ENCODE data around the gene TJP2. TPM values are rescaled to one million over a fixed set of nuclear protein-coding genes. Genes with fewer than 3 reads are reported as not detected.
"Not testable (repeated sequence)": the region's sequence is repeated elsewhere in the genome, so short reads cannot be mapped to it uniquely, and the experiment has no call there.

Gene TJP2
- total RNA-seq, 2 donors from 2014 or later = 46.2 to 51.6 TPM

DNA sequence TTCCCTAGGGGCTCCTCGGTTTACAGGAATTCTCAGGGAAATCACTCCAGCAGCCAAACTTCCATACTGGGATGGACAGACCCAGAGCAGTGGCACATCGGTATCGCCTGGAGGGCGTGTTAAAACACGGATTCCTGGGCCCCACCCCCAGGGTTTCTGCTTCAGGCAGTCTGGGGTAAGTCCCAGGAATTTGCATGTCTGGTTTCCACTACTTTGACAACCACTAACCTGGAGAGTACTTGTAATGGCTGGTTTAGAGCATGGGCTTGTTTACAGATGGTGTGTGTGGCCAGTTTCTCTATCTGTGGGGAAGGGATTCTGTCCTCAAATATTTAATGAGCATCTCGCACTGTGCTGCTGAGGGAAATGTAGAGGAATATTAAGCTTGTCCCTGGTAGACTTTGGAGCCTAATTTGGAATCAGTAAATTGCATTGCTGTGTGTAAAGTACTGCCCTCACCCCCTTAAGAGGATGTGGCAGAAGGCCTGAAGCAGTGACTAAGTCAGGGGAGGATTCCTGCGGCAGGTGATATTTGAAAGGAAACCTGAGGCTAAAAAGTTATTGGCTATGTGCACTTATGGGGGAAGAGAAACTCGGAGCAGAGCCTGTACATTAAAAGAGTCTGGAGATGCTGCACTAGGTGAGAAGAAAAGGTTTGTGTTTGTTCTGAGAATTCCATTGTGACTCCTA is 18.6 kb upstream of the TJP2 start:
- no peak for DNase-seq
- no peak for ATAC-seq
- intact Hi-C loops (cut with DNase I) = no loop called here

GRCh38 chr9:69157751-69158466 is 16.2 kb upstream of the TJP2 start:
- ATAC-seq (peak in 1 of 2 donors; percentile 33), DNase-seq (no peak)
- intact Hi-C loops (cut with DNase I) = no loop called here

DNA sequence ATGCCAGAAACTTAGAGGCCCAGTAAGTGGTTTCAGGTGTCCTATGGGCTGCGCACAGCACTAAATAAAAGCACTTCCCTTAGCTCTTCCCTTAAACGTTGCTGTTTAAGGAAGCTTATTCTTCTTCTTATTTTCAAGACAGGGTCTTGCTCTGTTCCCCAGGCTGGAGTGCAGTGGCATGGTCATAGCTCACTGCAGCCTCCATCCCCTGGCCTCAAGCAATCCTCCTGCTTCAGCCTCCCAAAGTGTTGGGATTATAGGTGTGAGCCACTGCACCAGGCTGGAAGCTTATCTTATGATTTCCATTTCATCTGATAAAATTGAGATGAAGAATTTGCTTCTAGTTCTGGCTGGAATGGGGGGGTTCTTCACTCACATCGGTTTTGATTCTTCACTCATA is 15.6 kb upstream of the TJP2 start:
- ATAC-seq (no peak), DNase-seq (no peak)
- intact Hi-C loops (cut with DNase I) = no loop called here

GRCh38 chr9:69164573-69164972 is 9.5 kb upstream of the TJP2 start:
- ATAC-seq, DNase-seq: not testable (repeated sequence)

DNA sequence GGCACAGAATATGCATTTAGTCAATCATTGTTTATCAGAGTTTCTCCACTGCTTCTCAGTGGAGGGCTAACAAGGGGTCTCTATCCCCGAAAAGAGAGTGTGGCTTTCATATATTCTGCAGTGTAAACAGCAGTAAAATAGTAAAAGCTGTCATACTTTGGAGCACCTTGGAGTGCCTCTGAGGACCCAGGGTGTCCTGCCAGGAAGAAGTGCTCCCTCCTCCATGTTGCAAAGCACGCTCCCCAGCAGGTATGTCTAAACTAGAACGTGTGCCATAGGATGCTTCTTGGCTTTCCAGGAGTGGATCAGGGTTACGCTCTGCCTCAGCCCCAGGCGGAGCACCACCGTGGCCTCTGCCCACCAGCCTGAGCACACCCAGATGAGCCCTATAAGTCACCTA is 8.5 kb upstream of the TJP2 start:
- DNase-seq (no peak), ATAC-seq (no peak)
- intact Hi-C loops (cut with DNase I) = no loop called here

More at GRCh38 chr9:69164573-69164972, 9.5 kb upstream of the TJP2 start:
- intact Hi-C loops (cut with DNase I) = not testable (repeated sequence)

DNA sequence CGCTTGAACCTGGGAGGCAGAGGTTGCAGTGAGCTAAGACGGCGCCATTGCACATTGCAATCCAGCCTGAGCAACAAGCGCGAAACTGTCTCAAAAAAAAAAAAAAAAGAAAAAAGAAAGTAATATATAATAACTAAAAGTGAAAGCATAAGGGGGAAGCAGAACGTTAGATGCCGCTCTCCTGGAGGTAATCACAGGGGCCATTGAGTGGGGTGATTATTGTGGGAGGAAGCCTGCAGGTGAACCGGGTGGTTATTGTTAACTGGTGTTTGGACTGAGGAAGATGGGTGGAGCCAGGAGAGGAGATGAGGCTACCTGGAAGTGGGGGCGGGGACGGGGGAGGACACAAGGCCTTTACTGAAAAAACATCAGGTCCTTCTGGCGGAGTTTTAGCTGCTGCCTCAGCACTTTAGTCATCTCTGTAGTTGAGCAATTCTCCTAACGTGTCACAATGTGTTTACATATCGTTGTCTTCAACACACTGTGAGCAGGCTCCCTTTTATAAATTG is 5.3 kb upstream of the TJP2 start:
- ATAC-seq (no peak), DNase-seq (no peak)
- intact Hi-C loops (cut with DNase I) = no loop called here

DNA sequence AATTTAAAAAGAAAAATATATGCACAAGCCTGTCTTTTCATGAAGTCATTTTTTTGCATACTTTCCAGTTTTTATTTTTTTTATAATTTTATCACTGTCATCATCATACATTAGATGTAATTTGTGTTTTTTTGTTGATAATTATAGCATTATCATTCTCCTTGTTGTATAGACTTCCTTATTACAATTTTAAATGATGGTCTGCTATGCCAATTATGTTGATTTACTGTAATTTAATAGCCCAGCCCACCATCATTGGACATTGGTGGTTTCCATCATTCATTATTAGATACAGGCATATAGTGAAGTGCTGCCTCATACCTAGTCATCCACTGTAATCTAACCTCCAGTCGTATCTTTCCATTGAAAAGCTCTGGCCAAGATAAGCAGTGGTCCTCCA is 3.8 kb upstream of the TJP2 start:
- DNase-seq (no peak), ATAC-seq (no peak)
- intact Hi-C loops (cut with DNase I) = no loop called here

DNA sequence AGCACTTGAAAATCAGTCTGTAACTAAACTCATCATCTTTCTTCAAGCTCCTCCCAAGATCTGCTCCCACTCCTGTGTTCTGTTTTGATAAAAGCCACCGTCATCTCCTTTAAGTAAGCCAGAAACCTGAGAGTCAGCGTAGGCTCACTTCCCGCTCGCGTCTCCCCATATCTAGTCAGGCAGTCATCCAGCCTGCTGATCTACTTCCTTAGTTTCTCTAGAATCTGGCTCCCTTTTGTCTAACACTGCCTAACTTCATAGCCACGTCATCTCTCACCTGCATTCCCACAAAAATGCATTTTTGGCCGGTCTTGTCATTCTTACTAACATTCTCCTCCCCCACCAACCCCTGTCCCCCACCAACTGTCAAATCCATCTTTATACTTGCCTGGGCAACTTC is 3.0 kb upstream of the TJP2 start:
- DNase-seq (peak; percentile 50), ATAC-seq (peak; percentile 10 to 42)
- intact Hi-C loops (cut with DNase I) = no loop called here

GRCh38 chr9:69171517-69171916 is 2.6 kb upstream of the TJP2 start:
- DNase-seq (no peak), ATAC-seq (no peak)
- intact Hi-C loops (cut with DNase I) = no loop called here

DNA sequence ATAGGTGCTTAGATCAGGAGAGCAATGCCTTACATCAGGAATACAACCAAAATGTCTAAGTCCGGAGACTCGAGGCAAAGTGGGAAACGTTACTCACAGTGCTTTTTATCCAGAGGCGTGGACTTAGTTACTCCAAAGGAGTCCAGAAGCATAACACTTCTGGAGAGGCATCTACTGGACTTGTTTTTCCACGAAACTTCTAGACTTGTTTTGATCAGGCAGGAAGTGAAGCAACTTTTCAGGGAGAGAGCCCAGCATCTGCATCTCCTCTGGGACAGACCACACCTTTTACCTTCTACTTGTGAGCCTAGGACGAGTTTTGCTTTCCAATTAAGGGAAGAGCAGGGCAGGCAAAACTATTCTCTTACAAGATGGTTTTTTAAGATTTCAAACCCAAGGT is 1.2 kb upstream of the TJP2 start:
- intact Hi-C loops (cut with DNase I) = no loop called here

DNA sequence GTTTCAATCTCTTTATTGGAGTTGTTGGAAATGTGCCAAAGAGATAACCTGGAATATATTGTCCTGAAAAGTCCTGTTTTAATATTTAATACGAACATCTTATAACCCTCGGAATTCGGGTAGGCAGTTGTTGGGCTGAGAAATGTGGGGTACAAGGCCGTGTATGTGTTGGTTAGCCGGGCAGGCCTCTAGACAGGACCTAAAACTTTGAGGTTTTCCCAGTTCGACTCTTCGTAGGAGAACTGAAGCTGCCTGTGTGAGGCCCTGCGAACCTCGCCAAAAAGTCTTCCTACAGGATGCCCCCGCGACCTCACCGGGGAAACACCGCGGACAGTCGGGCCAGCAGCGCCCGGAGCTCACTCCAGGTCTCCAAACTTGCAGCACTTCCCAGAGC is 583 bp upstream of the TJP2 start:
- no peak for ATAC-seq
- no peak for DNase-seq
- intact Hi-C loops (cut with DNase I) = no loop called here

More for the DNA sequence above, 1.2 kb upstream of the TJP2 start:
- DNase-seq (no peak), ATAC-seq (no peak)

GRCh38 chr9:69174616-69175463 is 763 bp downstream of the TJP2 start:
- peak; percentile 62 for DNase-seq
- intact Hi-C loops (cut with DNase I) = no loop called here

DNA sequence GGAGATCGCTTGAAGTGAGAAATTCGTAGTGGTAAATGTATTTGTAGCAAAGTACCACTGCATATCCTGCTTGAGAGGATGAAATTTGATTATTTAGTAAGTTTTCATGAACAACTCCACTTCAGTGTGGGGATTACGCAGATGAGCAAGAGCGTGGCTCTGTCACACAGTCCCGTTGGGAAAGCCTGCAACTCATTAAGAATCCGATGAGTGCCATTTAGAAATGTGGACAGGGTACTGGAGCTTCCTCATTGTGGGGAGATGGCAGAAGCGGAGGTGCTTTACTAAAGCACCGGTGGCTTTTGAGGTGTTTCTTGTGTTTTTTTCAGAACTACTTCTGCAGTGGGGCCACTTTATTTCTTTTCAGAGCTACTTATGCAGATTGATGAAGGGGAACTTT is 1.4 kb downstream of the TJP2 start:
- intact Hi-C loops (cut with DNase I) = no loop called here
- DNase-seq (no peak), ATAC-seq (no peak)

More at GRCh38 chr9:69174616-69175463, 763 bp downstream of the TJP2 start:
- ATAC-seq = peak; percentile 38 to 78

DNA sequence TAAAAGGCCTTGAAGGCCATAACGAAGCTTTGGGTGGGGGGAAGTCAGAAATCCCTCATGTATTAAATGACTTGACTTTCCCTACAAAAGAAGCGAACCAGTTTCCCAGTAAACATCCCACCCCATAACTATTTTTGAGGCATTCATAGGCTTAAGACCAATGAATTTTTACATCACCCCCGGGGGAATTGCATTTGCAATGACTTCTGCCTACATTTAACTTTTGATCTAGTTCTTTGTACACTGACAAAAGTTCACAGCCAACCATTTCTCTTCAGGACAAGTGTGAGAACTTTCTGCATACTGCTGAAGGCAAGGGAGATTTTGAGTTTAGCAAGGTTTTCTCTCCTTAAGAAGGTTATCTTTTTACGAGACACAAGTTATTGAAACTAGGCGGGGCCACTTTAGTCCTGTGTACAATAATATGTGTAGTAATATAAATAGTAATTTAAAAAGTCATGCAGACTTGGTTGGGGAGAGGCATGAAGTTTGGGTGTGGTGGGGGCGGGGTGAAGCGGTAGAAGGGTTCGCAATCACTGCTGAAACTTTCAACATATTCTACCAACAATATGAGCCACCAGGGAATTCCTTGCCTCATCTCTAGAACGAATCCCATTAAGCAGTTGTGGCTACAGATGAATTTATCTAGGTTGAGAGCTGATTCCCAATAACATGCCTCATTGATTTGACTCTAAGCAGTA is 2.5 kb downstream of the TJP2 start:
- ATAC-seq (no peak), DNase-seq (no peak)
- intact Hi-C loops (cut with DNase I) = no loop called here

GRCh38 chr9:69178583-69179011 is 4.5 kb downstream of the TJP2 start:
- intact Hi-C loops (cut with DNase I) = no loop called here
- DNase-seq (no peak), ATAC-seq (no peak)

GRCh38 chr9:69179037-69179436 is 5.0 kb downstream of the TJP2 start:
- intact Hi-C loops (cut with DNase I) = no loop called here
- ATAC-seq (no peak), DNase-seq (no peak)

DNA sequence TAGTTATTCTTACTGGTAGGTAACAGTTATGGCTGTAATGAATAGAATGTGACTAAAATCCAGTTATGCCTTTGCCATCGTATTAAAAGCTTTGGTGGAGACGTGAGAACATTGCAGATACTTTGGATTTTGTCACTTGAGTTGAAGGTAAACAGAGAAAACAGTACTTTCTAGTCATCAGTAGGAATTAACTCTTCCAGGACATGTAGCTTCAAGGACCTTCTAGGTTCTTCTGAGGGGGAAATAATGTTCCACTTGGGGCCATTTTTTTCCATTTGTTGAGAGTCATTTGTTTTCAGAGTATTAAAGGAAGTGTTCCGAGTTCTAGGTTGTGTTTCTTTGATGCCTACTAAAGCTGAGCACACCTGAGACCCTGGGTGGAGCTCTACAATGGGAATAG is 6.1 kb downstream of the TJP2 start:
- intact Hi-C loops (cut with DNase I) = no loop called here
- ATAC-seq (no peak), DNase-seq (no peak)

GRCh38 chr9:69180670-69181069 is 6.6 kb downstream of the TJP2 start:
- peak; percentile 71 for DNase-seq
- ATAC-seq = peak; percentile 51 to 94
- intact Hi-C loops (cut with DNase I) = no loop called here

GRCh38 chr9:69181908-69182353 is 7.9 kb downstream of the TJP2 start:
- intact Hi-C loops (cut with DNase I) = no loop called here

More at GRCh38 chr9:69181908-69182353, 7.9 kb downstream of the TJP2 start:
- ATAC-seq = peak in 1 of 2 donors; percentile 3
- DNase-seq = no peak
